Endothelial cell (in vitro differentiated cells): ENCODE results near the gene SPART. TPM values are rescaled to one million over a fixed set of nuclear protein-coding genes. Genes with fewer than 3 reads are reported as not detected.
A peak's percentile ranks its signal among the peaks of the same experiment; 100 is the strongest.

ENCODE experiments used
- DNase-seq: peaks from one replicate; pipeline ENCODE4 v3.0.0; 2021; ENCODE audit warnings: low spot score
- H3K27ac Mint-ChIP-seq: one replicate; pipeline ENCODE4 v1.8.0; 2021; ENCODE audit warnings: mixed read lengths, inconsistent platforms; ENCODE audit not compliant: unreplicated experiment
- H3K27me3 Mint-ChIP-seq: one replicate; pipeline ENCODE4 v1.8.0; 2021; ENCODE audit warnings: mild to moderate bottlenecking, moderate library complexity, mixed read lengths, inconsistent platforms; ENCODE audit not compliant: unreplicated experiment
- H3K36me3 Mint-ChIP-seq: one replicate; pipeline ENCODE4 v1.8.0; 2021; ENCODE audit warnings: mild to moderate bottlenecking, low read depth, mixed read lengths, inconsistent platforms; ENCODE audit not compliant: unreplicated experiment
- H3K4me1 Mint-ChIP-seq: one replicate; pipeline ENCODE4 v1.8.0; 2021; ENCODE audit warnings: mild to moderate bottlenecking, mixed read lengths, inconsistent platforms; ENCODE audit not compliant: unreplicated experiment
- H3K4me3 Mint-ChIP-seq: one replicate; pipeline ENCODE4 v1.8.0; 2021; ENCODE audit warnings: mild to moderate bottlenecking, mixed read lengths, inconsistent platforms; ENCODE audit not compliant: unreplicated experiment
- H3K9me3 Mint-ChIP-seq: one replicate; pipeline ENCODE4 v1.8.0; 2021; ENCODE audit warnings: mixed read lengths, inconsistent platforms; ENCODE audit not compliant: unreplicated experiment
- CTCF ChIP-seq: fragments of 200-600 bp; sonication (generic); IDR thresholded peaks from one replicate; pipeline ENCODE4 v1.5.0; 2021; ENCODE audit warnings: antibody characterized with exemption; ENCODE audit not compliant: unreplicated experiment
- total RNA-seq: library from RNA; stranded (reverse); fragmentation: NEBNext Ultra II Directional; extraction: Animal tissue kit (Norgen Biotek cat#: 25700); gene quantifications from one replicate; pipeline ENCODE4 v1.2.1, GENCODE V29; 2021; ENCODE audit not compliant: unreplicated experiment

SPART gene
- total RNA-seq, 1 donor from 2014 or later: 32.6 TPM

DNA sequence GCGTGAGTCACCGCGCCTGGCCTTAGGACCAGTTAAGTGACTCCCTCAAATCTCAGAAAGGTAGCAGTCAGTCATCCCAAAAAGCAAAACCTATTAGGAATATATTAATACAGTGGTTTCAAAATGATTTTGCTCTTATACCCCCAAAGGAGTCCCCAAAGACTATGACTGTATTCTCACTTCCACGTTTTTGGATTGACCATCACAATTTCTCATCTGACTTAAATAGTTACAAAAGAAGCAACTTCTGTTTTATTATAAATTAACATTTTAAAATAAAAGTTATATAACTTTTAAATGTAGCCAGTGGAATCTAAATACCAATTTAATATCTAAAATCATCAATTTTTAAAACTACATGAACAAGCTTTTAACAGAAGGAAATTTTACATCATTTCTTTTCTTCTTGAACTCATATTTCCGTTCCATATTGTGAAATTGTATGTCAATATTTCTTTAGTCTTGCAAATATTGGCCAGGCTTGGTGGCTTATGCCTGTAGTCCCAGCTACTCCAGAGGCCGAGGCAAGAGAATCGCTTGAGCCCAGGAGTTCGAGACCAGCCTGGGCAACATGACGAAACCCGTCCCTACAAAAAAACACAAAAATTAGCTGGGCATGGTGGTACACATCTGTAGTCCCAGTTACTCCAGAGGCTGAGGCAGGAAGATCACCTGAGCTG, 1.5 kb upstream of the SPART start:
- Mint-ChIP-seq H3K27me3 (peaks cover 9% of the 10 kb centered on the region), H3K27ac (no peak overlapping the region), H3K9me3 (no peaks in the 10 kb centered on the region), H3K4me3 (no peak overlapping the region), H3K4me1 (no peaks in the 10 kb centered on the region), H3K36me3 (peaks cover 4% of the 10 kb centered on the region)
- TF ChIP-seq CTCF: no peak
- no peak for DNase-seq

- Mint-ChIP-seq H3K36me3 (peaks cover 4% of the 10 kb centered on the region), H3K4me1 (no peaks in the 10 kb centered on the region), H3K27me3 (peaks cover 9% of the 10 kb centered on the region), H3K4me3 (peak overlapping the region; percentile 94), H3K9me3 (no peaks in the 10 kb centered on the region), H3K27ac (peak overlapping the region; percentile 91)
- TF ChIP-seq CTCF: no peak
- DNase-seq: peak; percentile 37
These were observed 564 bp downstream of the SPART start for GRCh38 chr13:36345438-36346221.

GRCh38 chr13:36344886-36345437, 1.2 kb downstream of the SPART start:
- peak overlapping the region; percentile 31 for H3K27ac Mint-ChIP-seq
- H3K9me3 Mint-ChIP-seq: no peaks in the 10 kb centered on the region
- H3K4me3 Mint-ChIP-seq: peak overlapping the region; percentile 94
- H3K27me3 Mint-ChIP-seq: peaks cover 9% of the 10 kb centered on the region
- no peaks in the 10 kb centered on the region for H3K4me1 Mint-ChIP-seq
- no peak for DNase-seq
- H3K36me3 Mint-ChIP-seq: peaks cover 4% of the 10 kb centered on the region
- no peak for TF ChIP-seq CTCF

DNA sequence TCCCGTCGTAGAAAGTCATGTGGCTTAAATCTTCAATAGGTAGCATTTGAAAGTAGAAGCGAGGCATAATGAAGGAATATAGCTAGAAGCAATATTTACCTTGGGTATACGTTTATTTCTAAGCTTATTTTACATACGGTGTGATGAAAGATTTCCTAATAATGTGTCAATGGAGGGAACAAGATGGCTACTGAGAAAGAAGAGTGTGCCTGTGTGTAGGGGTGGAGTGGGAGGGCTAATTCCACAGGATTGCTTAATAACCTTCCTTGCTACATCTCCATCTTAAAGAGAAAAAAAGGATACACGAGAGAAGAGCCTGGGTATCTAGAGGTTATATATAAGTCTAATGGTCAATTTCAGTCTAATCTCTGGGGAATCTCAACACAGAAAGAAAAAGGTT, 2.0 kb downstream of the SPART start:
- peaks cover 9% of the 10 kb centered on the region for H3K27me3 Mint-ChIP-seq
- DNase-seq: no peak
- H3K4me1 Mint-ChIP-seq: no peaks in the 10 kb centered on the region
- H3K27ac Mint-ChIP-seq: no peak overlapping the region
- no peak for TF ChIP-seq CTCF
- no peak overlapping the region for H3K4me3 Mint-ChIP-seq
- H3K9me3 Mint-ChIP-seq: no peaks in the 10 kb centered on the region
- peaks cover 4% of the 10 kb centered on the region for H3K36me3 Mint-ChIP-seq

DNA sequence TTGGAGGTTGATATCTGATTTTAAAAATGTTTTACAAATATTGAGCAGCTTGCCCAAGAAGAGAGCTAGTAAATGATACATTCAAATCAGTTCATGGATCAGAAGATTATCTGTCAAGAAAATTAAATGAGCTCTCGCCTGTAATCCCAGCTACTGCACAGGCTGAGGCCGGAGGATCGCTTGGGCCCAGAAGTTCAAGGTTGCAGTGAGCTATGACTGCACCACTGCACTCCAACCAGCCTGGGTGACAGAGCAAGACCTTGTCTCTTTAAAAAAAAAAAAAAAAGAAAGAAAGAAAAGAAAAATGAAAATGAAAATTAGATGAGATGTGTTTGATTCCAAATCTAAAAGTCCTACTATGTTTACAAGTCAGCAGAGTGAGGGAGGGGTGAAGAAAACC, 2.4 kb downstream of the SPART start:
- peaks cover 9% of the 10 kb centered on the region for H3K27me3 Mint-ChIP-seq
- TF ChIP-seq CTCF: no peak
- H3K27ac Mint-ChIP-seq: no peak overlapping the region
- no peaks in the 10 kb centered on the region for H3K9me3 Mint-ChIP-seq
- H3K4me3 Mint-ChIP-seq: no peak overlapping the region
- H3K4me1 Mint-ChIP-seq: no peaks in the 10 kb centered on the region
- DNase-seq: no peak
- H3K36me3 Mint-ChIP-seq: peaks cover 4% of the 10 kb centered on the region
